AG08395 (cell line): ENCODE results near the gene PATJ.
"Not testable (repeated sequence)": the region's sequence is repeated elsewhere in the genome, so short reads cannot be mapped to it uniquely, and the experiment has no call there.

Source experiments
- DNase-seq: peaks from one replicate; pipeline ENCODE4 v3.0.0; 2012; ENCODE audit warnings: mixed read lengths, low spot score

Gene PATJ

DNA sequence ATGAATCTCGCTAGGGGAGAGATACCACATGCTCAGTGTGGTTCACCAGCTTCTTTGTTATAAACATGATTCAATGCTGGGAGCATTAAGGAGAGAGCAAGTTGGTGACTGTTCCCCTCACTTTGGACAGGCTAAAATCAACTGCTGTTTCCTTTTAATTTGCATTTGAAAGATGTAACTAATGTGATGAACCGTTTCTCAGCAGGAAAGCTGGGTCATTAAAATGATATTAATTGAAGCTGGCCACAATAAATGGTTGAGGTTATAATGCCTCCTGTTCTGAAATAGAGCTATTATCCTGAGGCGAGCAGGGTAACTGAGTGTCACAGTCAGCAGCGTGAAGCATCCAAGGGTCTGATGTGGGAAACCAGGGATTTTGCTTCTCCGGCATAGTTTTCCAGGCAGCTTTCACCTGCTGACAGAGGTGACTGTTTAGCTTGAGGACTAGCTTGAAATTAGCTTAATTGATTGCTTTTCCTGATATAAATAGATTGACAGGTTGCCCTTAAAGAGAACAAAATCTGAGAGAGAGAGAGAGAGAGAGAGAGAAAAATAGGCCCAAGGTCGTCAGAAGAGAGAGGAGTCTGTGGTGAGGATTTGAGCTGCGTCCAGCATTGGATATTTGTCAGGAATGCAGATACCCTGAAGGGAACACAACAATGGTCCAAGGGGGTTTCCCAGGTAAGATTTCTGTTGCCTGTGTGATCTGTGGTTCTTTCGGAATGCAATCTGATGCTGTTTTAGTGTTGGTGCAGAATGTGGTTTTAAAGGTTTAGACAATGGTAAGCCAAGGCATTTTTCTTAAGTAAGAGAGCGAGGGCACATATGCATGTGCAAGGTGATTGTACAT lies 209.7 kb downstream of the PATJ start:
- no peak for DNase-seq

DNA sequence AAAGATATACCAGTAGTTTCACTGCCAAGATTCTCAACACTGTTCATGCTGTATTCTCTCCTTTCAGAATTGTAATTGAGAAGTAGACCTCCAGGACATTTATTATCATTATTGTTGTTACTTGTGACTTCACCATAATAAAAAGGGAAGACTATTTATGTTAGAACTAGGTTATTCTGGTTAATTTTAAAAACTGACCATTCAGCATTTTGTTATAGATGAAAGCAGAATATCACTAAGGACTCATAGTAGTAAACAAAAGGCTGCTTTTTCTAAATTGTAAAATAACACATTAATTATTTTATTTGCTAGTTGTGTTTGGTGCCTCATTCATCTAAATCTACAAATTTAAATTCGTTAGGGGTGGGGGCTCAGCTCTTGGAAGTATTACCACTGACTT lies 210.4 kb downstream of the PATJ start:
- DNase-seq, result no peak

DNA sequence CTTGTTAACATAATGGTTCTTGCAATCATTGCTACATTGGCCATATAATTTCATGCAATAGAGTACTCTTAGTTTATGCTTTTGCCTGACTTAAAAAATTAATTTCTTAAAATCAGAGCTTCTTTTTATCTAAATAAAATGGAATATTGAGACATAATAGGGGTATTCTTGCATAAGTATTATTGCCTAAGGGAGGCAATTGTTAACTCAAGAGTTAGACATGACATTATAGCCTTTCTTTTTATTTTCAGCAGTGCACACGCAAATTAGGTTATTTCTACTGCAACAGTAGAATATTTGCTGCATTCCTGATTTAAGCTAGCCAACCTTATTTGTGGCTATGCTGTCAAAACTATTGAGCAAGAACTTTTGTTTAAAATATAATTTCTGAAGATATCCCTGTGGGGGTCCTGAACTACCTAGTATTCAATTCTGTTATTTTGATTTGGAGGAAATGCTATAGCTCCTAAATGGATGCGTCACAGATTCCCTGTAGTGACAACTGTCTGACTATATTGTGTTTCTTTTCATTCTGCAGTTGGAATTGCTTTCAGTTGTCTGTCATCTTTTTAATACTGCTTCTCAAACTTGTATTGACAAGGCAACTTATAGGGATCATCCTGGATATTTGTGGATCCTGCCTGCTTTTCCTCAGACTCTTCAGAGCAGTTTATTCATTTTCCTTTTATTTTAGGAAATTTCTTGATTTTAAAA lies 211.0 kb downstream of the PATJ start:
- no peak for DNase-seq

DNA sequence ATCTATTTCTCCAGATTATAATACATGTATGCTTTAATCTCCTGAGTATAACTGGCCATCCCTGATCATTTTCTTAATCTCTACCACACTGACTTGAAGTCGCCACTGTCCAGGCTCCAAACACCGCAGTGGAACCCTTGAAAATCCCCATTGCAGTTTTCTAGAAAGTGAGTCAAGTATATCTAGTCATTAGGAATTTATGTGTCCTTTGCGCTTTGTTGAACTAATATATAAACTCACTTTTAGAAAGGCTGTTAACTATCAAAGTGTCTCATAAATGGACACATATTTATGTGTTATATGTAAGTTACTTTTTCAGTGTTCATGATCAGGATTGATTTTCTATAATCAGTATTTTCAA lies 211.5 kb downstream of the PATJ start:
- DNase-seq, result no peak

DNA sequence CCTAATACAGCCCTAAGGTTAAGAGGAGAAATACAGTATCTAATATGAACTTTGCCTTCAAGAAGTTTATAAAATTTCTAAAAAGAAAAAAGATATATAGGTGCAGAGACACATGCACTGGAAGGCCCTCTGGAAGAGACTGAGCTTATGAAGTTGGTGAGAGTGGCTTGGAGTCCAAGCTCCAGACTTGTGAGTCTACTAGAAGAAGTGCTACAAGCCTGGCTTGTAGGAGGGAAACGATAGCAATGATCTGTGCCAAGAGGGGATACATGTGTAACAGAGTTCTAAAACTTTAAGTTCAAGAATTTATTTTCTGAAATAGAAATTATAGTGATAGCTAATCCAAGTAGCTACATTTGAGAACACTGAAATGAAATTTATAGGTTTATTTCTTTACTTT lies 213.0 kb downstream of the PATJ start:
- DNase-seq, result no peak

DNA sequence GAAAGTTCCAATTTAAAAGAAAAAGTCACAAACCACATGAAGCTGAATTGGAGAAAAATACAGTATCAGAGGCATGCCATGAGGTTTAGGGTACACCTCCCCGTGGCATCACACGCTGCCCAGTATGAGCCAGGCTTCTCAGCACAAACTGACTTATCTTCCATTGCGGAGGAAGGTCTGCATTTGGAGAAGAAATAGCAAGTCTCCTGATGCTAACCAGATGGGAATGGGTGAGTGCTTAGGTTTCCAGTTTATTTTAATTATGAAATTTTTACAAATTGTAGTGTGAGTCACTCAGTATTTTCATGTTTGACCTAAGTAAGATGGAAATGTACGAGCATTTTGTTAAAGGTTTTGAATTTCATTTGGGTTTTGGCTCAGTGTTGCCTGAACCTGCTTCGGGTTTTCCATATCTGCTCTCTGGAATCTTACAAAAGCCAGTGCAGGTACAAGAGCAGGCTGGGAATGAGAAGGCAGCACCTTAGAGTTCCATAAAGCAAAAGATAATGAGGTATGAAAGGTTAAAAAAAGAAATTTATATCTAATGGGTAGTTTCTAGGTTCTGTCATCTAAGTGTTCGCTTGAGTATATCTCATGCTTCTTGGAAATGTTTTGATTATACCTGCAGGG lies 213.9 kb downstream of the PATJ start:
- DNase-seq, result no peak

DNA sequence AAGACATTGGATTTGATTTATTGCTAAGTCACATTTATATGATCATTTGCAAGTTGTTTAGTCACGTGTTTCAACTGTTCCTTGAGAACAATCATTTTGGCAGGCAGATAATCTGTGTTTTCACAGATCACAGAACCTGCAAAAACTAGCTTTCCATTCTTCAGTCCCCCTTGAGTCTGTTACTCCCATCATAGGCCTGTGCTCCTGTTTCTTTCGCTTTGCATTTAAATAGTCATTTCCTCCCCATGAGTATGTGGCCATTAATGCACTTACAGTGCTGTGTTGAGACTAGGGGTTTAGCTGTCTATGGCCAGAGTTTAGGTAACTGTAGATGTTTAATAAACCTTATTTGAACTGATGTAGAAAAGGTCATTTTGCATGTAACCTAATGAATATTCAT lies 214.5 kb downstream of the PATJ start:
- no peak for DNase-seq

DNA sequence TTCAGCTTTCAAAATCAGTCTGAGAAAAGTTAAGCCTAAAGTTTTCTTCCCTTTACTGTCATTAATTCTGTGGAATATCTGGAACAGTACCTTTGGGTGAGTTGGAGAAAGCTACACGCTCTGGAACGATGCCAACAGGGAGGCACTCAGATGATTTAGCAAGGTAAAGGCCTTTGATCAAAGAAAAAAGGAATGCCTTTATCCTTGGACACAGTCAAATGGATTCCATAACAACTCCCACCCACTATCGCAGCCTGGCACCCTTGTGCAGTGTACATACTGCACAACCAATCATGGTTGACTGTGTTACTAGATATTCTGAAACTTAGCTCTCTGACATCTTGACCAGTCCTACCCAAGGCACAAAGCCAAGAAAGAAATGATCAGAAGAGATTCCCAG lies 218.7 kb downstream of the PATJ start:
- no peak for DNase-seq

DNA sequence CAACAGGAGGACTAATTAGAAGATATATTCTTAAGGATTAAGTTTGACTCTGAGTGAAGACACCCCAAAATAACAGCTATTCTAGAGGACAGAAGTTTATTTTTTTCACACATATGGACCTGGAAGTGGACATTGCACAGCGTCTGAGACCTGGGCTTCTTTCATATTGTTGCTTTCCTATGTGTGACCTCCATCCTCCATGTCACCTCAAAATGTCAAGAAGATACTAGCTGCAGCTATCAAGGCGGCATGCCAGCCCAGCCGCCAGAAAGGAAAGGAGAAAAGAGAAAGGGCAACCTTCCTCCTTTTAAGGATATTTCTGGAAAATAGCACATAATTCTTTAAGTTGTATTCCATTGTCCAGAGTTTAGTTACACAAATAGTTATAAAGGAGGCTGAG lies 220.4 kb downstream of the PATJ start:
- DNase-seq, result no peak

DNA sequence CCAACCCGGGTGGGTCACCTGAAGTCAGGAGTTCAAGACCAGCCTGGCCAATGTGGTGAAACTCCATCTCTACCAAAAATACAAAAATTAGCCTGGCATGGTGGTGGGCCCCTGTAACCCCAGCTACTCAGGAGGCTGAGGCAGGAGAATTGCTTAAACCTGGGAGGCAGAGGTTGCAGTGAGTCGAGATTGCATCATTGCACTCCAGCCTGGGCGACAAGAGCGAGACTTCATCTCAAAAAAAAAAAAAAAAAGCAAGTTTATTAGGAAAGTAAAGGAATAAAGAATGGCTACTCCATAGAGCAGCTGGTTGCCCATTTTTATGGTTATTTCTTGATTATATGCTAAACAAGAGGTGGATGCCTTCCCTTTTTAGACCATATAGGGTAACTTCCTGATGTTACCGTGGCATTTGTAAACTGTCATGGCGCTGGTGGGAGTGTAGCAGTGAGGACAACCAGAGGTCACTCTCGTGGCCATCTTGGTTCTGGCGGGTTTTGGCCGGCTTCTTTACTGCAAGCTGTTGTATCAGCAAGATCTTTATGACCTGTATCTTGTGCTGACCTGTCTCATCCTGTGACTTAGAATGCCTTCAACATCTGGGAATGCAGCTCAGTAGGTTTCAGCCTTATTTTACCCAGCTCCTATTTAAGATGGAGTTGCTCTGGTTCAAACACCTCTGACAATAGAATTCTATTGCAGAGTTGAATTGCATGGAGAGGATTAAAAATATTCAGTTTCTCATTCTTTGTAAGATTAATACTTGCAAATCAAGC lies 224.4 kb downstream of the PATJ start:
- not testable (repeated sequence) for DNase-seq

DNA sequence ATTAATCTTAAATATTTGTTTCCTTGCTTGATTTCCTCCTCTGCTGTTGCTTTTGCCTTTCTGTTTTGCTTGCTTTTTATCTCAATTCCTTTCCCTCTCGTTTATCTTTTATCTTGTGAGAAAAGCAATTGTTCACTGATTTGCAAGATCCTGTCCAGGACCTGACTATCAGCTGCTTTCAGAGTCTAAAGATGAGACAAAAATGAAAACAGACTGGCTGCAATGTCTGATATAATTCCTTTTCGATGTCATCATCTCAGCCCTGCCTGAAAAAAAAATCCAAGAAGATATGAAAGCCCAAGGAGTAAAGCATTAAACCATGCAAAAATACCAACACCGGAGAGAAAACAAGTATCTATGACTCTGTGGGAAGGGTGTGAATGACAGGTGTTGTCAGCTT lies 225.5 kb downstream of the PATJ start:
- no peak for DNase-seq

DNA sequence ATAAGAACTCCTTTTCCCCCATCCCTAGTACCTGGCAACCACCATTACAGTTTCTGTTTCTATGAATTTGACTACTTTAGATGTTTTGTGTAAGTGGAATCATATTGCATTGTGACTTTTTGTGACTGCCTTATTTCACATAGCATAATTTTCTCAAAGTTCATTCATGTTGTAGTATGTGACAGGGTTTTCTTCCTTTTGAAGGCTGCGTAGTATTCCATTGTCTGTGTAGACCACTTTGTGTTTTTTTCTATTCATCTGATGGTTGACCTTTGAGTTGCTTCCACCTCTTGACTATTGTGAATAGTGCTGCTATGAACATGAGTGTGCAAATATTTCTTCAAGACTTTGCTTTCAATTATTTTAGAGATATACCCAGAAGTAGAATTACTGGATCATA lies 226.6 kb downstream of the PATJ start:
- DNase-seq, result no peak

DNA sequence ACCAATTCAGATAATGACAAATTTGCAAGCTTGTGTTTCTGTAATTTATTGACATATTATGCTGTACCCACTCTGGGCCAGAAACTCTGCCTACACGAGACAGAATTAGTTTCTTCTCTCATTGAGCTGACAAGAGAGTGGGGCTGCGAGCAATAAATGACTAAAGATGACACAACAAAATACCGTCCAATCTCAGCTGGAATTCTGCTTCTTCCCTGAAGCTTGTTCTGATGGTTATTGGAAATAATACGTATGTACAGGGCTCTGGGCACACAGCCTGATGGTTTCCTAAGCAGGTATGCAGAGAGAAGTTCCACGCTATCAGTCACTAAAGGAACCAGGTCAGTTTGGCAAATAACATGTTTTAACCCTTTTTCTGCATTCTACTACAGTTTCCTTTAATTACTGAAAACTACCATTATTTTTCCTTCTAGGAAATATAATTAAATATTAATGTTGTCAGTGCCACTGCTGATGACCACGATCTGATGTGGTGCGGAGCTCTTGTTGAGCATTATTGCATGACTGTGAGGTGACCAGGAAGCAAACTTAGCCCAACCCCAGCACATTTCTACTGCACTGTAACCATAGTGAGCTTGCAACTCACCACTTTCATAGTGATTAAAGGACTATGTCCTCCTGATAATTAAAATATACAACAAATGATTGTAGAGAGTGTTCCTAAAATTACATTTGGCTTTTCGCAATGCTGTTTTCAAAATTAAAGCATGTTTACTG lies 231.0 kb downstream of the PATJ start:
- no peak for DNase-seq

DNA sequence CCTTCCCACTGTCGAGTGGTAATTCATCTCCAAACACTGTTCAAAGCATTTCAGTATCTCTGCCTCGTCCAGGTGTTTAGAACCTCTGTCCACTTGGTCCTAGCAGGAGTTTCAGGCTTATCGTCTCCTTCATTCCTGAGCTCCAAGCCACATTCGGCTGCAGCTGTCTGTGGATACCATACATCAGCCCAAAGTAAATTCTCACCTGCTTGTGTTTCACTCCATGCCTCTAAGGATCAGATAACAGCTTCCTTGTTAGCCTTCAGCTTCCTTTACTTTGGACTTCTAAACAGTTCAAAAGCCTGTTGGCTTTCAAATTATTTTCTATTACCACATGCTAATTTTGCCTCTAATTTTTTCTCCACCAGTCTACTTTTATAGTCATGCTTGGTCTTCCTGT lies 233.4 kb downstream of the PATJ start:
- DNase-seq, result no peak

DNA sequence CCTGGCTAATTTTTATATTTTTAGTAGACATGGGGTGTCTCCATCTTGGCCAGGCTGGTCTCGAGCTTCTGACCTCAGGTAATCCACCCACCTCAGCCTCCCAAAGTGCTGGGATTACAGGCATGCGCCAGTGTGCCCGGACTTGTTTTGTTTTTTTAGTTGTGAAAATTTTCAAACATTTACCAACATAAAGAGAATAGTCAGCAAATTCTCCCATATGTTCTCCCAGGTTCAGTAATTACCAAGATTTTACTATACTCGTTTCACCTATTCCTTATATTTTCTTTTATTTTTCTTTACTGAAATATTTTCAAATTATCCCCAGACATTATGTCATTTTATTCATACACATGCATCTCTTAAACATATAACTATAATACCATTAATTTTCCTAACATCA lies 234.3 kb downstream of the PATJ start:
- DNase-seq, result no peak

DNA sequence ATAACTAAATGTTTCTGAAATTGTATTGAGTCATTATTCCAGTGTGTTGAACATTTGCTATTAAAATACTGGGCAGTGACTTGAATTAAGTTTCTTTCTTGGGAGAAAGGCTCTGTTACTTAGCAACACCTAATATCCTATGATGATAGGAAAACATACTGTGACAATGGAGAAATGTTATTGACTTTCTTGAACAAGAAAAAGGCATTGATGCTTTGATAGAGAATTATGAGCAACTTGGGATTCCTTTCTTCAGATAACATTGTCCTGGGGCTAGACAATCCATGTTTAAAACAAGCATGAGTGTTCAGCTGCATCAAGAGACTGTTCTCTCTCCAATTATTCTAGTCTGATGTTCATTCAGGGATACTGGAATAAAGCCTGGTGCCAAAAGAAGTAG lies 236.5 kb downstream of the PATJ start:
- DNase-seq, result no peak

DNA sequence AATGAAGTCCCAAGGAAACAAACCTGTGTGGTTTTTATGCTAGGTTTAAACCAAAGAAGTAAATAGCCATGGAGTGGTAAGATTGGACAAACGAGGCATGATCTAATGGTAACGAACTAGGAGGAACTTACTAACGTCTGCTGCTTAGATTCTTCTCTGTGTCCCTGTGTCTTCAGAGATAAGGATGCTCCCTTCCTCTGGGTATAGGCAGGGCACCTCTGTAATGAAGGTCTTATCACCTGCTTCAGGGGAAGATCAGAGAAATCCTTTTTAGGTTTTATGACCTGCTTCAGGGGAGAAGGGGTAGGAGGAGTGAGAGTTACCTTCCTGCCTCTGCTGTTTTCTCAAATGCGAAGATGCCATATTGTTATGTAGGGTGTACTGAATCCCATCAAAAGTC lies 237.4 kb downstream of the PATJ start:
- DNase-seq, result no peak

DNA sequence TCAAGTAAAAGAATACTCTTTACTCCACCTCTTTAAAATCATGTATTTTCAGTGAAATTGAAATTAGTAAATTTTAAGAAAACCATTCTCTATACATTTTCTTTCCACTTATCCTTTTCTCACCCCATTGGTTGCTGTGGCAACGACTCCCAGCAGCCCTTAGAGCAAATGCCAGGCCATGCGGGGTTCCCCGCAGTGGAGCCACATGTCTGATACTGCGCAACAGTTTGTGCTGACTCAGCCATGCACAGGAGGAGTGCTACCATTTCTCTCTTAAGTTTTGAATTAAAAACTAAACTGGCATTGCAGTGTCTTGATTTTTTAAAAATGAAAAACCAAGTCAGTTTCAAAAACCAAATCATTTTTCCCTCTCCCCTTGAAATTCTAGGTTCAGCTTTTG lies 238.3 kb downstream of the PATJ start:
- no peak for DNase-seq

DNA sequence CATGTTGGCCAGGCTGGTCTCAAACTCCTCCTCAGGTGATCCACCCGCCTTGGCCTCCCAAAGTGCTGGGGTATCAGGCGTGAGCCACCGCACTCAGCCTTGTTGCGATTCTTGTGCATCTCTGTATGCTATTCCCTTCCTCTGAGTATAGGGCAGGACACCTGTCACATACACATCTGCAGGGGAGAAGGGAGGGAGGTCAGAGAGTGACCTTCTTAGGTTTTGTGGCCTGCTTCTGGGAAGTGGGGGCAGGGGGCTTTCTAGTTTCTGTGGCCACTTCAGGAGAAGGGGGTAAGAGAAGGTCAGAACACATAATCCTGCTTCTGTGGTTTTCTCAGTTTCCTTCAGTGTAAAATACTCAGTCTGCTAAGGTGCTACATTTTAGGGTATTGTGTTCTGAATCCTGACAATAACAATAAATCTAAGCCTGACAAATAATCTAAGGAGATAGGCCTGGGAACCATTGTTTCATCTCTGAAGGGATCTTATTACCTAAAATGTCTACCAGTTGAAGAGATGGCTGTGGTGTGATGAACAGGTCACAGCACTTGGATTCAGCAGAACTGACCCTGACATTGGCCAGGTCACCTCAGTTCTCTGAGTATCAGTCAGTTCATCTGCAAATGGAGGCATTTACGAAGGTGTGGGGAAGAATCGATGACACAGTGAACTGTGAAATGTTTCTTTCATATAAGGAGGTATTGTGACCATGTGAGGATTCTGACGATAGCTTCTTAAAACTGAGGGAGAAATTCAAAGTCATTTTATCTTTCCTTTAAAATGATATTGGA lies 239.8 kb downstream of the PATJ start:
- no peak for DNase-seq

DNA sequence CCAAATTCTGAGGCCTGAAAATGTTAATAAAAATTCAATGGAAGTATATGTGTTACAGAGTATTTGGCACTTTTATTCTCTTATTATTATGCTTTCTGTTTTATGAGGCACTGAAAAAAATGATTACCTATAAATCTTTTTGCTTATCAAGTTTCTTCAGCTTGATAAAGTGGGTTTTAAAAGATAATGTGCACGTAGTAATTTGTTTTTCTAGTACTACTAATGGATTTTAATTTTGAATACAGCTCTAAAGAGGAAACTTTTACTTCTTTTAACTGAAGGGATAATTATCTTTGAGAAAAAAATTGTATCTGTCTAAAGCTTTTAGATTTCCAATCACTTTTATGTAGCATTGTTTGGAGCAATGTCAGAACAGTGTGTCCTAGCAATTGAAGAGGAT lies 241.0 kb downstream of the PATJ start:
- no peak for DNase-seq

DNA sequence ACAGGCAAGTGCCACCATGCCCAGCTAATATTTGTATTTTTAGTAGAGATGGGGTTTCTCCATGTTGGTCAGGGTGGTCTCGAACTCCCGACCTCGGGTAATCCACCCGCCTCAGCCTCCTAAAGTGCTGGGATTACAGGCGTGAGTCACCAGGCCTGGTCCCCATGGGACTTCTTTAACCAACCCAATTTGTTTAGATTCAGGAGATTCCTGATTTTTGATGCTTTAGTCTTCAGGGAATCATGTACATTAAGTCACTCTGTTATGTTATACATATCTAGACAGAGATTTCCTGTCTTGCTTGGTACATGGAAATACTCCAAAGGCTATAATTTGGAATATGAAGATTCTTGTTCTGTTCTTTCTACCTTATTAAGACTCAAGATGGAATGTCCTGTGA lies 250.0 kb downstream of the PATJ start:
- no peak for DNase-seq
